ENCODE data around the gene NYAP1.

GRCh38 chr7:100490483-100491191, 6.9 kb downstream of the NYAP1 start:
- TF ChIP-seq CTCF (conservative IDR thresholded peaks at IDR 0.05; ENCODE audit: low read length) (no peak), EZH2phosphoT487 (IDR thresholded peaks at IDR 0.05; ENCODE audit: borderline replicate concordance) (no peak)

Measured in Loucy (cell line).